Adrenal gland (tissue), 5 donors: ENCODE measurements around the gene KRT12.

ENCODE experiments used
- CTCF ChIP-seq, 6 experiments: fragments of 450-650 bp in 4 of 6; fragments of 200-600 bp in 2 of 6; sonication (generic) in 1 of 6; IDR thresholded peaks; 1 replicate in 5 of 6; 2 replicates in 1 of 6; pipeline versions ENCODE4 v1.5.1 to v1.8.0; 2016 to 2021; ENCODE audit warnings: antibody characterized with exemption in 6 of 6, mild to moderate bottlenecking in 2 of 6, moderate library complexity in 1 of 6
- POLR2A ChIP-seq, 2 donors: fragments of 450-650 bp; IDR thresholded peaks; one replicate each; pipeline ENCODE4 v1.6.1; 2017; ENCODE audit warnings: antibody characterized with exemption in 2 of 2, mild to moderate bottlenecking in 2 of 2, moderate library complexity in 1 of 2
- donor health status: DM: no; HTN: no; CAD: no.

- no peak for TF ChIP-seq POLR2A (IDR thresholded peaks at IDR 0.05)
- TF ChIP-seq CTCF (IDR thresholded peaks at IDR 0.05) = no peak
Measured at GRCh38 chr17:40832840-40833239, 34.2 kb downstream of the KRT12 start.
